Nephron (organoid): Measurements from ENCODE around the gene FCHSD2.
A peak's percentile ranks its signal among the peaks of the same experiment; 100 is the strongest.

Experiments used
- H3K27ac Mint-ChIP-seq, 3 experiments: 2 replicates each; pipeline ENCODE4 v1.8.0; 2020; ENCODE audit warnings: mixed read lengths in 3 of 3, mild to moderate bottlenecking in 2 of 3, moderate library complexity in 1 of 3
- H3K27me3 Mint-ChIP-seq: 2 replicates; pipeline ENCODE4 v1.8.0; 2021; ENCODE audit warnings: low read depth, mild to moderate bottlenecking, moderate library complexity, mixed read lengths
- H3K36me3 Mint-ChIP-seq: 2 replicates; pipeline ENCODE4 v1.8.0; 2020; ENCODE audit warnings: low read depth, mixed read lengths
- H3K4me1 Mint-ChIP-seq: 2 replicates; pipeline ENCODE4 v1.8.0; 2020; ENCODE audit warnings: mixed read lengths
- H3K4me3 Mint-ChIP-seq, 3 experiments: 2 replicates each; pipeline ENCODE4 v1.8.0; 2020; ENCODE audit warnings: mild to moderate bottlenecking in 3 of 3, mixed read lengths in 3 of 3, moderate library complexity in 2 of 3
- H3K9me3 Mint-ChIP-seq: 2 replicates; pipeline ENCODE4 v1.8.0; 2020; ENCODE audit warnings: mixed read lengths
- TF ChIP-seq, protein P1 (sequence below), 3 experiments: fragments of 200-600 bp; sonication (generic); IDR thresholded peaks; one replicate each; pipeline ENCODE4 v1.5.0; 2021; ENCODE audit warnings: antibody characterized with exemption in 3 of 3; ENCODE audit not compliant: unreplicated experiment in 3 of 3

FCHSD2 gene

DNA sequence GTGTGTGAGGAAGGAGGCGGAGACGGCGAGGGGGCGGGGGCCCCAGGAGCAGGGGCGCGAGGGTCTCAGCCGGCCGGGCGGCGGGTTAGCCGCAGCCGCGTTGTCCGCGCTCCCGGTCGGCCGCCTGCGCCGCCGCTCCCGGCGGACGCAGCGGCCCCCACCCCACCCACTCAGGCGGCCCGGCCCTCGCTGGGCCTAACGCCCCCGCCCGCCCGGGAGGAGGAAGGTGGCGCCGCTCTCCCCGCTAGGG lies at the start of gene FCHSD2:
Gene FCHSD2 (minus strand): TSS at position 191 of the 250 bp plus-strand sequence. CDS start 441 bp downstream, outside the sequence.
- peak within 1 kb of the TSS; percentile 95 to 99 (median 99) for H3K27ac Mint-ChIP-seq
- H3K27me3 Mint-ChIP-seq = peaks cover 9% of the 10 kb centered on the region
- peak within 1 kb of the TSS; percentile 98 to 100 (median 100) for H3K4me3 Mint-ChIP-seq
- no peaks in the 10 kb centered on the region for H3K9me3 Mint-ChIP-seq
- peaks cover 7% of the 10 kb centered on the region for H3K36me3 Mint-ChIP-seq
- TF ChIP-seq, protein P1, sequence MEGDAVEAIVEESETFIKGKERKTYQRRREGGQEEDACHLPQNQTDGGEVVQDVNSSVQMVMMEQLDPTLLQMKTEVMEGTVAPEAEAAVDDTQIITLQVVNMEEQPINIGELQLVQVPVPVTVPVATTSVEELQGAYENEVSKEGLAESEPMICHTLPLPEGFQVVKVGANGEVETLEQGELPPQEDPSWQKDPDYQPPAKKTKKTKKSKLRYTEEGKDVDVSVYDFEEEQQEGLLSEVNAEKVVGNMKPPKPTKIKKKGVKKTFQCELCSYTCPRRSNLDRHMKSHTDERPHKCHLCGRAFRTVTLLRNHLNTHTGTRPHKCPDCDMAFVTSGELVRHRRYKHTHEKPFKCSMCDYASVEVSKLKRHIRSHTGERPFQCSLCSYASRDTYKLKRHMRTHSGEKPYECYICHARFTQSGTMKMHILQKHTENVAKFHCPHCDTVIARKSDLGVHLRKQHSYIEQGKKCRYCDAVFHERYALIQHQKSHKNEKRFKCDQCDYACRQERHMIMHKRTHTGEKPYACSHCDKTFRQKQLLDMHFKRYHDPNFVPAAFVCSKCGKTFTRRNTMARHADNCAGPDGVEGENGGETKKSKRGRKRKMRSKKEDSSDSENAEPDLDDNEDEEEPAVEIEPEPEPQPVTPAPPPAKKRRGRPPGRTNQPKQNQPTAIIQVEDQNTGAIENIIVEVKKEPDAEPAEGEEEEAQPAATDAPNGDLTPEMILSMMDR (IDR thresholded peaks at IDR 0.05; ENCODE audit: unreplicated experiment in 3 of 3) = no peak
- peaks cover 67% of the 10 kb centered on the region for H3K4me1 Mint-ChIP-seq

DNA sequence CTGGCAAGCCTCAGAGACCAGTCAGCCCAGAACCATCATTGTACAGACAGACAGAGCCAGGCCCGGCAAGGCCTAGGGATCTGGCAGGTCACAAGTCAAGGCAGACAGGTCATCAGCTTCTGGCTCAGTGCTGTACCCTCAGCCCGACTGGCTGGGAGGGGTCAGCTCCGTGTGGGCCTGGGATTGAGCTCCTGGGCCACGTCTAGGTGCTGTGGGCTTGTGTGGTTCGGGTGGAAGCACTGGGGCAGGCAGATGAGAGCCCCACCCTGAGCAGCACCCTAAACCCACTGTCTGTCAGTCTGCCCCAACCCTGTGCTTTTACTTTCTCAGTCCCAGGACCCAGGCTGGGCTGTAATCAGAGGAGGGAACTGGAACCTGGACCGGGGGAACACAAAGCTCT lies 49.0 kb upstream of the FCHSD2 start:
- peaks cover 16% of the 10 kb centered on the region for H3K27me3 Mint-ChIP-seq
- H3K36me3 Mint-ChIP-seq = no peaks in the 10 kb centered on the region
- no peak overlapping the region for H3K4me3 Mint-ChIP-seq
- H3K27ac Mint-ChIP-seq = no peak overlapping the region
- TF ChIP-seq, protein P1 (IDR thresholded peaks at IDR 0.05; ENCODE audit: unreplicated experiment in 3 of 3) = no peak
- no peaks in the 10 kb centered on the region for H3K9me3 Mint-ChIP-seq
- H3K4me1 Mint-ChIP-seq = peaks cover 5% of the 10 kb centered on the region

DNA sequence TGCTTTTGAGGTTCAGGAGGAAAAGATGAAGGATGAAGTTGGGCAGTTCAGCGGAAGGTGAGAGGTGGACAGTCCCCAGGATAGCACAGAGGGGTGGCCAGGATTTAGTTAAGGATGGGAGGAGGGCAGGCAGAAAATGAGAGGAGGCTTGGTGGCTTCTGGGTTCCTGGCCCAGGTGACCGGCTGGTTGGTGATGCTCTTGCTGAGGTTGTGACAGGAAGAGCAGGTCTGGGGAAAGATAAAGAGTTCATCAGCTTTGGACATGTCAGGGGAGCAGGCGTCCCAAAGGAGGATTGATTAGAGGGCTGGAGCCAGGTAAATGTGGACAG lies 48.4 kb upstream of the FCHSD2 start:
- Mint-ChIP-seq H3K36me3 (no peaks in the 10 kb centered on the region), H3K27ac (no peak overlapping the region), H3K9me3 (no peaks in the 10 kb centered on the region), H3K4me1 (peaks cover 5% of the 10 kb centered on the region), H3K4me3 (no peak overlapping the region), H3K27me3 (peaks cover 13% of the 10 kb centered on the region)
- TF ChIP-seq, protein P1 (IDR thresholded peaks at IDR 0.05; ENCODE audit: unreplicated experiment in 3 of 3) = no peak

DNA sequence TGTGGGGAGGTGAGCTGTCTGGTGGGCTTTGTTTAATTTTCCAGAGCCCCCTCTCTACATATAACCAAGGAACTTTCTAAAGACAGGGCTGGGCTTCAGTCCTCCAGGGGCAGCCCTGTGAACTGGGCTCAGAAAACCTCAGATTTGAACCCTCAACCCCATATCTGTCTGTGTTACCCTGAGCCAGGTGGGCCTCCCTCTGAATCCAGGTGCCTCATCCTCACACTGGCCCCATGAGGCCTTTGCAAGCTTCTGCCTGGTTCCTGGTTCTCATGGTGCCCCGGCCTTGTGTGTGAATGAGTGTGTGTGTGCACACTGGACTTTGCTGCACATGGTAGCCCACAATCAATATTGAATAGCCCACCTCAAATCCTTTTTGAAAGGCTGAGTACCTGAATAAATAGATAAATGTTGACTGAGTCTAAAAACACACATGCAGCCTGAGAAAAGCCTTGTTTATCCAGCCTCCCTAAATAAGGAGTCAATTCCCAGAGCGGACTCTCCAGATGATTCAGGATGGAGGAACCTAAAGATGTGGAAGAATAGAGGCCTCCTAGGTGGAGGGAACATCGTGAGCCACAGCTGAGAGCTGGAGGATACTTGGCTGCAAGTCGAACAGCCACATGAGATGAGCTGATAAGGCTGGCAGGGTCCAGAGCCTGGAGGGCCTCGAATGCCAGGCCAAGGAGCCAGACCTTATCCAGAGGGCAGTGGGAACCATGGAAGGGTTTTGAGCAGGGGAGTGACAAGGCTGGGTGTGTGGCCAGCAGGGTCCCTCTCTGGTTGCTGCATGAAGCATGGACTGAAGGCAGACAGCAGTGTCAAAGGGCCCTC lies 47.8 kb upstream of the FCHSD2 start:
- TF ChIP-seq, protein P1 (IDR thresholded peaks at IDR 0.05; ENCODE audit: unreplicated experiment in 3 of 3) = no peak
- H3K36me3 Mint-ChIP-seq = no peaks in the 10 kb centered on the region
- peaks cover 5% of the 10 kb centered on the region for H3K4me1 Mint-ChIP-seq
- peaks cover 11% of the 10 kb centered on the region for H3K27me3 Mint-ChIP-seq
- H3K4me3 Mint-ChIP-seq = no peak overlapping the region
- H3K27ac Mint-ChIP-seq = no peak overlapping the region
- no peaks in the 10 kb centered on the region for H3K9me3 Mint-ChIP-seq

DNA sequence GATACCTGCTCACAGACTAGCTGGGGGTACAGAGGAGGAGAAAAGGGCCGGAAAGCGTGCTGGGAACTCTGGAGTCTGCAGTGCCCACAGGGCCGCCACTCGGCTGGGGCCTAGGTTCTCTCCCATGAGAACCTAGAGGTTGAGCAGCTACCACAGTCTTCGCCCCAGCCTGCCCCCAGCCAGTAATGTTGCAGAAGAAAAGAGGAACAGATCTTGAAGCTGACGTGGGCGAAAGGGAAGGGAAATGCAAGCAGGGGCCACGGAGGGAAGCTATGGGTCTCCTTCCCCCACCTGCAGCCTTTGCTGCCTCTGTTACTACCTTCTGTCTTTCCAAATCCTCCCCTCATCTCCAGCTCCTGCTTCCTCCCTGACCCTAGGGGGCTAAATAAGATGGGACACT lies 47.2 kb upstream of the FCHSD2 start:
- no peak overlapping the region for H3K27ac Mint-ChIP-seq

More for the DNA sequence above, 47.2 kb upstream of the FCHSD2 start:
- H3K36me3 Mint-ChIP-seq = no peaks in the 10 kb centered on the region
- peaks cover 11% of the 10 kb centered on the region for H3K27me3 Mint-ChIP-seq
- peaks cover 5% of the 10 kb centered on the region for H3K4me1 Mint-ChIP-seq
- H3K4me3 Mint-ChIP-seq = no peak overlapping the region
- TF ChIP-seq, protein P1 (IDR thresholded peaks at IDR 0.05; ENCODE audit: unreplicated experiment in 3 of 3) = no peak
- H3K9me3 Mint-ChIP-seq = no peaks in the 10 kb centered on the region
